DND-41 (cell line): ENCODE measurements around the gene CNOT11.

ENCODE experiments used
- CTCF ChIP-seq: IDR thresholded peaks from 2 replicates; pipeline ENCODE4 v1.5.1; 2012; ENCODE audit warnings: borderline replicate concordance, low read length, moderate library complexity, mild to moderate bottlenecking; ENCODE audit not compliant: poor library complexity, severe bottlenecking; ENCODE audit errors: extremely low read depth
- EZH2 ChIP-seq: IDR thresholded peaks from 3 replicates; pipeline ENCODE4 v1.6.1; 2012; ENCODE audit warnings: borderline replicate concordance, low read depth, mild to moderate bottlenecking, moderate library complexity, low read length, inconsistent platforms; ENCODE audit not compliant: severe bottlenecking

DNA sequence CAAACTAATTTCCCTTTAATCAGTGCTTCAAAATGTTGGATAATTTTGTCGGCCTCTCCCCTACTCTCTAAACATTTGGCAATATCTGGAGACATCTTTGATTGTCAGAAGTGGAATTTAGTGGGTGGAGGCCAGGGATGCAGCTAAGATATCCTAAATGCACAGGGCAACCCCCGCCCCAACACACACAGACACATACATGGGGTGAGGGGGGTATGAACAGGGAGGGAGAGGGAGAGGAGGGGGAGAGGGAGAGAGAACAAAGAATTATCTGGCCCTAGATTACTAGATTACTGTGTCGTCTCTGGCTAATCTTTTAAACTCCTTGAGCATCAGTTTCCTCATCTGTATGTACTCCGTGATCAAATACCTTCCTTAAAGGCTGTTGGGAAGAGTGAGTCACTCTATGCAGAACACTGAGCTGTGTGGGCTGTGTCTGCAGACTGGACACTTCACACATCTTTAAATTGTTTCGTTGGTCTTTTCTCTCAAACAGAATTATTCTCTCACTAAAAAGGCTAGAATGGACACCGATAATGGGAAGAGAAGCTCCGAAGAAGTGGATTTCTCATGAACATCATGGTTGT, 52.9 kb downstream of the CNOT11 start:
- no peak for TF ChIP-seq CTCF
- no peak for TF ChIP-seq EZH2
